Liver (tissue), 9 donors: ENCODE results near the gene COX6B1. TPM values are rescaled to one million over a fixed set of nuclear protein-coding genes. Genes with fewer than 3 reads are reported as not detected.

Experiments used
- DNase-seq: peaks from one replicate; pipeline ENCODE4 v3.0.0-alpha.2; 2017; ENCODE audit warnings: low spot score
- H3K27ac ChIP-seq, 2 donors: one replicate each; pipeline ENCODE4 v1.7.0; 2013; ENCODE audit warnings: inconsistent platforms in 2 of 2, low read length in 2 of 2, control low read depth in 1 of 2, low read depth in 1 of 2, mild to moderate bottlenecking in 1 of 2
- H3K27me3 ChIP-seq, 4 donors: one replicate each; pipeline versions ENCODE4 v1.6.1 to v1.7.0; 2013; ENCODE audit warnings: low read length in 3 of 4, inconsistent platforms in 1 of 4, mild to moderate bottlenecking in 1 of 4, moderate library complexity in 1 of 4; ENCODE audit not compliant: control insufficient read depth in 4 of 4, insufficient read depth in 4 of 4
- H3K36me3 ChIP-seq, 4 donors: one replicate each; pipeline versions ENCODE4 v1.6.1 to v1.7.0; 2013; ENCODE audit warnings: low read length in 3 of 4, mild to moderate bottlenecking in 3 of 4, low read depth in 1 of 4, moderate library complexity in 1 of 4; ENCODE audit not compliant: control insufficient read depth in 4 of 4, insufficient read depth in 3 of 4
- H3K4me1 ChIP-seq, 4 donors: one replicate each; pipeline versions ENCODE4 v1.6.1 to v1.7.0; 2013; ENCODE audit warnings: low read length in 3 of 4, mild to moderate bottlenecking in 3 of 4, moderate library complexity in 1 of 4; ENCODE audit not compliant: control insufficient read depth in 4 of 4, insufficient read depth in 4 of 4
- H3K4me3 ChIP-seq, 3 donors: one replicate each; pipeline versions ENCODE4 v1.6.1 to v1.7.0; 2013; ENCODE audit warnings: low read length in 3 of 3, control low read depth in 1 of 3, low read depth in 1 of 3, mild to moderate bottlenecking in 1 of 3
- H3K9ac ChIP-seq, 2 donors: one replicate each; pipeline ENCODE4 v1.7.0; 2013; ENCODE audit warnings: low read length in 2 of 2, mild to moderate bottlenecking in 2 of 2, moderate library complexity in 2 of 2, control low read depth in 1 of 2, low read depth in 1 of 2
- H3K9me3 ChIP-seq, 4 donors: one replicate each; pipeline versions ENCODE4 v1.6.1 to v1.7.0; 2013; ENCODE audit warnings: low read length in 3 of 4; ENCODE audit not compliant: control insufficient read depth in 4 of 4
- EGR1 ChIP-seq, 2 donors: IDR thresholded peaks; 2 replicates each; pipeline ENCODE4 v1.6.1; 2016 to 2018; ENCODE audit warnings: antibody characterized with exemption in 2 of 2, low read depth in 2 of 2
- FOXA1 ChIP-seq: IDR thresholded peaks from 2 replicates; pipeline ENCODE4 v1.6.1; 2016; ENCODE audit warnings: antibody characterized with exemption
- FOXA2 ChIP-seq: IDR thresholded peaks from 2 replicates; pipeline ENCODE4 v1.6.1; 2016; ENCODE audit warnings: antibody characterized with exemption
- GABPA ChIP-seq, 2 donors: IDR thresholded peaks in 1 of 2; conservative IDR thresholded peaks in 1 of 2; 2 replicates each; pipeline ENCODE4 v1.6.1; 2016; ENCODE audit warnings: antibody characterized with exemption in 2 of 2, mild to moderate bottlenecking in 1 of 2, moderate library complexity in 1 of 2
- HNF4A ChIP-seq, 2 donors: conservative IDR thresholded peaks; 2 replicates each; pipeline ENCODE4 v1.6.1; 2016; ENCODE audit warnings: antibody characterized with exemption in 2 of 2, mild to moderate bottlenecking in 2 of 2
- HNF4G ChIP-seq: IDR thresholded peaks from 2 replicates; pipeline ENCODE4 v1.6.1; 2016; ENCODE audit warnings: antibody characterized with exemption
- JUND ChIP-seq, 2 donors: IDR thresholded peaks; 2 replicates each; pipeline ENCODE4 v1.6.1; 2016; ENCODE audit warnings: antibody characterized with exemption in 2 of 2
- NR2F2 ChIP-seq: IDR thresholded peaks from 2 replicates; pipeline ENCODE4 v1.6.1; 2016; ENCODE audit warnings: antibody characterized with exemption
- RAD21 ChIP-seq, 2 donors: IDR thresholded peaks; 2 replicates each; pipeline ENCODE4 v1.6.1; 2016; ENCODE audit warnings: antibody characterized with exemption in 2 of 2, mild to moderate bottlenecking in 2 of 2
- RXRA ChIP-seq, 2 donors: IDR thresholded peaks; 2 replicates each; pipeline ENCODE4 v1.6.1; 2017 to 2018; ENCODE audit warnings: antibody characterized with exemption in 2 of 2, mild to moderate bottlenecking in 1 of 2
- SP1 ChIP-seq: IDR thresholded peaks from 2 replicates; pipeline ENCODE4 v1.6.1; 2018; ENCODE audit warnings: antibody characterized with exemption, mild to moderate bottlenecking
- TAF1 ChIP-seq: conservative IDR thresholded peaks from 2 replicates; pipeline ENCODE4 v1.6.1; 2016; ENCODE audit warnings: antibody characterized with exemption, mild to moderate bottlenecking
- YY1 ChIP-seq: IDR thresholded peaks from 2 replicates; pipeline ENCODE4 v1.6.1; 2016; ENCODE audit warnings: antibody characterized with exemption, mild to moderate bottlenecking
- whole genome bisulfite sequencing: extraction: QIAGEN DNeasy Blood & Tissue Kit; methylation state at CpG from one replicate; pipeline ENCODE4 v1.1.7; 2013; 5-methylcytosine and 5-hydroxymethylcytosine counted together
- polyA plus RNA-seq, 2 donors: library from polyadenylated mRNA; stranded (reverse) in 1 of 2; unstranded in 1 of 2; fragments of 200-250 nt in 1 of 2; fragments of >200 nt in 1 of 2; fragmentation: Nextera tagmentation in 1 of 2; extraction: Ambion mirVana in 1 of 2; gene quantifications; one replicate each; pipeline versions ENCODE4 v1.2.1 to v1.2.3, GENCODE V29; 2013 to 2015
- total RNA-seq, 2 donors: library from RNA; depleted of rRNA; stranded (reverse); fragments of >200 nt; gene quantifications; one replicate each; pipeline ENCODE4 v1.2.3, GENCODE V29; 2014
- TF ChIP-seq, protein P1 (sequence below): fragments of 150-350 bp; IDR thresholded peaks from 2 replicates; pipeline ENCODE4 v1.5.1; 2017; ENCODE audit warnings: improper control_type of control experiment, low read depth, low read length; ENCODE audit not compliant: missing input control
- TF ChIP-seq, protein P2 (sequence below): IDR thresholded peaks from 2 replicates; pipeline ENCODE4 v1.6.1; 2016; ENCODE audit warnings: antibody characterized with exemption
- TF ChIP-seq, protein P3 (sequence below): IDR thresholded peaks from 2 replicates; pipeline ENCODE4 v1.6.1; 2016; ENCODE audit warnings: antibody characterized with exemption
- TF ChIP-seq, protein P4 (sequence below): IDR thresholded peaks from 2 replicates; pipeline ENCODE4 v1.6.1; 2016; ENCODE audit warnings: antibody characterized with exemption, mild to moderate bottlenecking
- donor health status: healthy.
- donor health status: healthy.
- donor health status: healthy.
- donor health status: healthy.
- donor health status: healthy.

The COX6B1 gene
- total and polyA plus RNA-seq, 4 donors, result 139 to 518 (median 321) TPM

DNA sequence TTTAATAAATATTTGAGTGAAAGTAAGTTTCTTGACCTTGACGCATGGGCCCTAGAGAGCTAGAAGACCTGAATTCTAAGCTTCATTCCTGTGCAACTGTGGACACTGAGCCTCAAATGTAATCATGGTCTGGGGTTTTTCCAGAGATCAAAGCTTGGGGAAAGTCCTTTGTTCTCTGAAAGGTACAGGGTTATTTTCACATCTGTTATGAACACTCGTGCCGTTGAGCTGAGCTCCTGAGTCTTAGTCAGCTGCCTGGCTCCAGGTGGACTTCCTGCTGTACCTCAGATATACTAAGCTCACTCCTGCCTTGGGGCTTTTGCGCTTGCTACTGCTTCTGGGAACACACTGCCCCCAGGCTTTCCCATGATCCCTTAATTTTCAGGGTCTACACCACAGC lies 48.7 kb downstream of the COX6B1 start:
- no peak for DNase-seq
- Histone ChIP-seq H3K9ac (no peak overlapping the region), H3K27ac (no peak overlapping the region), H3K36me3 (no peaks in the 10 kb centered on the region), H3K27me3 (no peaks in the 10 kb centered on the region), H3K4me1 (peaks cover 0 to under 1% (median 0%) of the 10 kb centered on the region in 4 donors), H3K4me3 (no peak overlapping the region), H3K9me3 (no peaks in the 10 kb centered on the region)
- TF ChIP-seq JUND (IDR thresholded peaks at IDR 0.05), result no peak
- no peak for TF ChIP-seq NR2F2
- TF ChIP-seq EGR1 (IDR thresholded peaks at IDR 0.05; ENCODE audit: low read depth in 2 of 2), result no peak
- TF ChIP-seq SP1, result no peak
- TF ChIP-seq, protein P1, sequence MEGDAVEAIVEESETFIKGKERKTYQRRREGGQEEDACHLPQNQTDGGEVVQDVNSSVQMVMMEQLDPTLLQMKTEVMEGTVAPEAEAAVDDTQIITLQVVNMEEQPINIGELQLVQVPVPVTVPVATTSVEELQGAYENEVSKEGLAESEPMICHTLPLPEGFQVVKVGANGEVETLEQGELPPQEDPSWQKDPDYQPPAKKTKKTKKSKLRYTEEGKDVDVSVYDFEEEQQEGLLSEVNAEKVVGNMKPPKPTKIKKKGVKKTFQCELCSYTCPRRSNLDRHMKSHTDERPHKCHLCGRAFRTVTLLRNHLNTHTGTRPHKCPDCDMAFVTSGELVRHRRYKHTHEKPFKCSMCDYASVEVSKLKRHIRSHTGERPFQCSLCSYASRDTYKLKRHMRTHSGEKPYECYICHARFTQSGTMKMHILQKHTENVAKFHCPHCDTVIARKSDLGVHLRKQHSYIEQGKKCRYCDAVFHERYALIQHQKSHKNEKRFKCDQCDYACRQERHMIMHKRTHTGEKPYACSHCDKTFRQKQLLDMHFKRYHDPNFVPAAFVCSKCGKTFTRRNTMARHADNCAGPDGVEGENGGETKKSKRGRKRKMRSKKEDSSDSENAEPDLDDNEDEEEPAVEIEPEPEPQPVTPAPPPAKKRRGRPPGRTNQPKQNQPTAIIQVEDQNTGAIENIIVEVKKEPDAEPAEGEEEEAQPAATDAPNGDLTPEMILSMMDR, result no peak
- TF ChIP-seq, protein P2, sequence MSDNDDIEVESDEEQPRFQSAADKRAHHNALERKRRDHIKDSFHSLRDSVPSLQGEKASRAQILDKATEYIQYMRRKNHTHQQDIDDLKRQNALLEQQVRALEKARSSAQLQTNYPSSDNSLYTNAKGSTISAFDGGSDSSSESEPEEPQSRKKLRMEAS, result no peak
- TF ChIP-seq GABPA (IDR thresholded peaks at IDR 0.05 in 1 of 2, conservative IDR thresholded peaks at IDR 0.05 in 1 of 2), result no peak
- TF ChIP-seq, protein P3, sequence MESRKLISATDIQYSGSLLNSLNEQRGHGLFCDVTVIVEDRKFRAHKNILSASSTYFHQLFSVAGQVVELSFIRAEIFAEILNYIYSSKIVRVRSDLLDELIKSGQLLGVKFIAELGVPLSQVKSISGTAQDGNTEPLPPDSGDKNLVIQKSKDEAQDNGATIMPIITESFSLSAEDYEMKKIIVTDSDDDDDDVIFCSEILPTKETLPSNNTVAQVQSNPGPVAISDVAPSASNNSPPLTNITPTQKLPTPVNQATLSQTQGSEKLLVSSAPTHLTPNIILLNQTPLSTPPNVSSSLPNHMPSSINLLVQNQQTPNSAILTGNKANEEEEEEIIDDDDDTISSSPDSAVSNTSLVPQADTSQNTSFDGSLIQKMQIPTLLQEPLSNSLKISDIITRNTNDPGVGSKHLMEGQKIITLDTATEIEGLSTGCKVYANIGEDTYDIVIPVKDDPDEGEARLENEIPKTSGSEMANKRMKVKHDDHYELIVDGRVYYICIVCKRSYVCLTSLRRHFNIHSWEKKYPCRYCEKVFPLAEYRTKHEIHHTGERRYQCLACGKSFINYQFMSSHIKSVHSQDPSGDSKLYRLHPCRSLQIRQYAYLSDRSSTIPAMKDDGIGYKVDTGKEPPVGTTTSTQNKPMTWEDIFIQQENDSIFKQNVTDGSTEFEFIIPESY, result no peak
- TF ChIP-seq FOXA1, result no peak
- no peak for TF ChIP-seq FOXA2
- no peak for TF ChIP-seq YY1
- WGBS, result 80% methylated on average over 4 of the region's 4 CpGs

DNA sequence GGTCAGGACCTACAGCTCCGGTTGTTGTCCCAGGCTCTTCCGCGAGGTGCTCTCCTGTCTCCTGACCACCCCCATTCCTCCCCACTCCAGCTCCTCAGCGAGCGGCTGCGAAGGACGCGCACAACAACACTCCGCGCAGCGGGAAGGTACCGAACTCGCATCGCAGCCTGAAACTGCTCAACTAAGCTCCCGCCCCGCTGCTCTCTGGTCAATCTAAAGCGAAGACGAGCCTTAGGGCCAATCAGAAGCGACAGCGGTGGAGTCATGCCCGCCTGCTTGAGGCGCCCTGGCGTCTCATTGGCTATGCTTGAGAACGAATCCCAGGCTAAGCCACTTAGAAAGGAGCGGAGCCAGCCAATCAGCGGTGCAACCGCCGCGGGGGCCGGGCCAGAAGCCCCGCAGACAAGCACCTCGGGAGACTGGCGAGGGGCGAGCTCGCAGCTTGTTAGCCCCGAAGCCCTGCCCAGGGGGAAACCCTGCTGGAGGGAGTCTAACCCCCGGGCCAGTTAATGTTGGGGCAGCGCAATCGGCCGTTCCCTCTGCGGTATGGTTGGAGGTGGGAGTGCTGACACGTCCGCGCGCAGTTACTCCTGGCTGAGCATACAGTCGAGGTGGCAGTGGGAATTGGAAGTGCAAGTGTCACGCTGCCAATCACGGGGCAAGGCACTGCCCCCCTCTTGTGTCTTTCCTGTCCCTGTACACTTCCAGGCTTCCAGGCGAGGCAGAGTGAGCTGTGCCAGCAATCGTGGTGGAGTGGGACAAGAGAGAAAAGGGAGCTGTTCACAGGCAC lies 54.3 kb downstream of the COX6B1 start:
- Histone ChIP-seq H3K4me3 (peak overlapping the region; percentile 48 to 64 (median 61)), H3K36me3 (no peaks in the 10 kb centered on the region), H3K27me3 (no peaks in the 10 kb centered on the region), H3K9me3 (no peaks in the 10 kb centered on the region), H3K4me1 (peaks cover 0 to 11% (median 6%) of the 10 kb centered on the region in 4 donors), H3K27ac (no peak overlapping the region), H3K9ac (no peak overlapping the region)
- DNase-seq, result peak; percentile 88
- under 1% methylated on average over 50 of the region's 50 CpGs for WGBS
- no peak for TF ChIP-seq RXRA (IDR thresholded peaks at IDR 0.05)
- peak; percentile 79 for TF ChIP-seq TAF1
- TF ChIP-seq SP1, result peak; percentile 99

DNA sequence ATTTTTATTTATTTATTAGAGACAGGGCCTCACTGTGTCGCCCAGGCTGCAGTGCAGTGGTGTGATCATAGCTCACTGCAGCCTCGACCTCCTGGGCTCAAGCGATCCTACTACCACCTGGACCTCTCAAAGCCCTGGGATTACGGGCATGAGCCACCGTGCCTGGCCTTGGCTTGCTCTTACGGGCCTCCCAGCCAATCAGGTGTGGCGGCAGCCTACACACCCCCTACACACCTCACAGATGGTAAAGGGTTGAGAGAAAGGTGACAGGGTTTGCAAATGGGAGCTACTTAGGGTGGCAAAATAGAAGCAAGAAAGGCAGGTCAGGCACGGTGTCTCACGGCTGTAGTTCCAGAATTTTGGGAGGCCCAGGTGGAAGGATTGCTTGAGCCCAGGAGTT lies 55.2 kb downstream of the COX6B1 start:
- Histone ChIP-seq H3K27ac (no peak overlapping the region), H3K4me3 (no peak overlapping the region), H3K27me3 (no peaks in the 10 kb centered on the region), H3K9ac (no peak overlapping the region), H3K36me3 (no peaks in the 10 kb centered on the region), H3K9me3 (no peaks in the 10 kb centered on the region), H3K4me1 (peaks cover 0 to 11% (median 6%) of the 10 kb centered on the region in 4 donors)
- no peak for DNase-seq
- WGBS, result 51% methylated on average over 9 of the region's 9 CpGs
- TF ChIP-seq TAF1, result no peak
- no peak for TF ChIP-seq GABPA (IDR thresholded peaks at IDR 0.05 in 1 of 2, conservative IDR thresholded peaks at IDR 0.05 in 1 of 2)
- no peak for TF ChIP-seq HNF4G
- TF ChIP-seq HNF4A (conservative IDR thresholded peaks at IDR 0.05), result no peak
- no peak for TF ChIP-seq RXRA (IDR thresholded peaks at IDR 0.05)
- TF ChIP-seq, protein P3, result no peak
- no peak for TF ChIP-seq YY1
- TF ChIP-seq, protein P2, result no peak
- no peak for TF ChIP-seq RAD21 (IDR thresholded peaks at IDR 0.05)
- TF ChIP-seq NR2F2, result no peak
- TF ChIP-seq FOXA1, result no peak
- TF ChIP-seq, protein P4, sequence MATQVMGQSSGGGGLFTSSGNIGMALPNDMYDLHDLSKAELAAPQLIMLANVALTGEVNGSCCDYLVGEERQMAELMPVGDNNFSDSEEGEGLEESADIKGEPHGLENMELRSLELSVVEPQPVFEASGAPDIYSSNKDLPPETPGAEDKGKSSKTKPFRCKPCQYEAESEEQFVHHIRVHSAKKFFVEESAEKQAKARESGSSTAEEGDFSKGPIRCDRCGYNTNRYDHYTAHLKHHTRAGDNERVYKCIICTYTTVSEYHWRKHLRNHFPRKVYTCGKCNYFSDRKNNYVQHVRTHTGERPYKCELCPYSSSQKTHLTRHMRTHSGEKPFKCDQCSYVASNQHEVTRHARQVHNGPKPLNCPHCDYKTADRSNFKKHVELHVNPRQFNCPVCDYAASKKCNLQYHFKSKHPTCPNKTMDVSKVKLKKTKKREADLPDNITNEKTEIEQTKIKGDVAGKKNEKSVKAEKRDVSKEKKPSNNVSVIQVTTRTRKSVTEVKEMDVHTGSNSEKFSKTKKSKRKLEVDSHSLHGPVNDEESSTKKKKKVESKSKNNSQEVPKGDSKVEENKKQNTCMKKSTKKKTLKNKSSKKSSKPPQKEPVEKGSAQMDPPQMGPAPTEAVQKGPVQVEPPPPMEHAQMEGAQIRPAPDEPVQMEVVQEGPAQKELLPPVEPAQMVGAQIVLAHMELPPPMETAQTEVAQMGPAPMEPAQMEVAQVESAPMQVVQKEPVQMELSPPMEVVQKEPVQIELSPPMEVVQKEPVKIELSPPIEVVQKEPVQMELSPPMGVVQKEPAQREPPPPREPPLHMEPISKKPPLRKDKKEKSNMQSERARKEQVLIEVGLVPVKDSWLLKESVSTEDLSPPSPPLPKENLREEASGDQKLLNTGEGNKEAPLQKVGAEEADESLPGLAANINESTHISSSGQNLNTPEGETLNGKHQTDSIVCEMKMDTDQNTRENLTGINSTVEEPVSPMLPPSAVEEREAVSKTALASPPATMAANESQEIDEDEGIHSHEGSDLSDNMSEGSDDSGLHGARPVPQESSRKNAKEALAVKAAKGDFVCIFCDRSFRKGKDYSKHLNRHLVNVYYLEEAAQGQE, result no peak
